HG03103 (cell line): ENCODE data around the gene OGFR.

ENCODE experiments used
- ATAC-seq: cut with Tn5 transposase; IDR thresholded peaks from one replicate; pipeline ENCODE4 v1.9.1; 2021; ENCODE audit warnings: low read depth; ENCODE audit not compliant: unreplicated experiment

OGFR gene

DNA sequence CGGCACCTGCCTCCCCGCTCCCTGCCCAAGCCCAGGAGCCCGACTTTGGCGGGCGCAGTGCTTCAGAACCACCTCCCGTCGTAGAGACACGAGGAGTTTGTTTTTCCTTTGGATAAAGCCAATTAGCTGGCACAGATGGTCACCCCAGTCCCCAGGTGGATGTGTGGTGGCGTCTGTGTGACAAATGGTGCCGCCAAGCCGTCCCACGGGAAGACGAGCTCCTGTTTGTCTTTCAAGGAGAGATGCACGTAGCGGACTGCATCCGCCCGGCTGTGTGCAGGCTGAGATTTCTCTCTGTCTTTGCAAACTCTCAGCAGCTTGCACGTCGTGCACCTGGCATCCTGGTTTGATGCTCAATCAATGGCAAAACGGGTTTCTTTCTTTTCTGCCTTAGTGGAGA is 24.4 kb upstream of the OGFR start:
- no peak for ATAC-seq

DNA sequence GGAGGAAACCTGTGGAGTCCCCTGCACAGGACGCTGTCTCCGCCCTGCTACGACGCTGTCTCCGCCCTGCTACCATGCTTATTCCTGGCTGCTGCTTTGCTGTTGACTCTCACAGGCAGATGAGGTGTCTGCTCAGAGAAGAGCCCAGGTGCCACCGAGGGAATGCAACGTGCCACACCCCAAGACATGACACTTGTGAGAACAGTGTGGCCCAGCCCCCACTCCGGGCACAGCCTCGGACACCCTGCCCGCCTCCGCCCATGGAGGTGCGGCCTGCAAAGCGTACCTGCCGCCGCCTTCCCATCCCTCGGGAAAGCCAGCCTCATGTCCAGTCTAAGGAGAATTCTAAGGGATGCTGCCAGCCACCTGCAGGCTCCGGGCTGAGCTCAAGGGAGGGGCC is 23.9 kb upstream of the OGFR start:
- no peak for ATAC-seq

DNA sequence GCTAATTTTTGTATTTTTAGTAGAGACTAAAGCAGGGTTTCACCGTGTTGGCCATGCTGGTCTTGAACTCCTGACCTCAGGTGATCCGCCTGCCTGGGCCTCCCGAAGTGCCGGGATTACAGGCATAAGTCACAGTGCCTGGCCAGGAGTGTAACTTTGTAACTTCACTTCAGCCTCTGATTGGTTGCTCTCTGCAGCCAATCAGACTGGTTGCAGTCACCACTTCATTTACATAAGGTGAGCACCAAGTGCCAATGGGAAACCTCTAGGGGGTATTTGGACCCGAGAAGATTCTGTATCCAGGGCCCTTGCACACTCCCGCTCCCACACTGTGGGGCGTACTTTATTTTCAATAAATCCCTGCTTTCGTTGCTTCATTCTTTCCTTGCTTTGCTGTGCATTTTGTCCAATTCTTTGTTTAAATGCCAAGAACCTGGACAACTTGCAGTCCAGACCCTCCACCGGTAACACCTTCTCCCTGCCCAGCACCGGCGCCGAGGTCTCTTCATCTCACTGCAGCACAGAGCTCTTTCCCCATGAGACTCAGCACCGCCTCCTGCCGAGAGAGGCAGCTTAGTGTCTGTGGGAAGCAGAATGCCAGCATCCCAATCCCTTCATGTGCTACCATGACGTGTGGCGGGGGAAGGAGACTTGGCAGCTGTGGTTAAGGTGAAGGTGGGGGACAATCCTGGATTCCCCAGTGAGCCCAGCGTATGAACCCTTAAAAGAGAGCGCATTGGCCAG is 22.3 kb upstream of the OGFR start:
- no peak for ATAC-seq

- ATAC-seq = no peak
Observed at GRCh38 chr20:62782893-62783278, 21.7 kb upstream of the OGFR start.

- no peak for ATAC-seq
Observed at GRCh38 chr20:62784497-62784896, 20.1 kb upstream of the OGFR start.

DNA sequence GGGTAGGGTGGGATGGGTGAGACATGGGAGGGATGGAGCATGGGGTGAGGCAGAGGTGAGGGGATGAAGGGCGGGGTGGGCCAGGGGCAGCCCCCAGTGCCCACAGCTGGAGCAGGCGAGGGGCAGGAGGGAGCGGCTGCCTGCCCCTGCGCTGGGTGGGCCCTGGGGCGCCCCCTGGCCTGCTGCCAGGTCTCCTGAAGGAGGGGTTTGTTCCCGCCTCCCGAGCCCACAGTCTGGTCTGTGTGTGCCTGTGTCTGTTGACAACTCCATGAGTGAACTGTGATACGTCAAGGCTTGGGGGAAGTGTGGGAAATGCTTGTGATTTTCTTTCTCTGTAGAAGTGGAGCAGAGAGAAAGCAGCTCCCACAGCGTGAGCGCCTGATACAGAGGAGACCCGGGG is 19.2 kb upstream of the OGFR start:
- no peak for ATAC-seq

DNA sequence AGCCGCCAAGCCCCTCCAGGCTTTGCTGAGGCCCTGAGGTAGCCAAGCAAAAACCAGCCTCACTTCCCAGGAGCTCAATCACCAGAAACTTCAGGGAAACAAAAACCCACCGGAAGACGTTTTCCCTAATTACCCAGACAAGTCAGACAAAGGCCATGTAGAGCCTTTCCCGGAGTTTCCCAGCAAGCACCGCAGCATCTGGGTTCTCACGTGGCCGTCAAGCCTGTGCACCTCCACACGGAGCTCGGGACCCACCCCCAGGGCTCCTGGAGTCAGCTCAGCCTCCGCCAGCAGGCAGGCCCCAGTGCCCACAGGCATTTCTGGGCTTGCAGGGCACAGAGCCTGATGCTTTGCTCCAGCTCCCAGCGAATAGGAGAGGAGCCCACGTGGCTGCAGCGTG is 18.5 kb upstream of the OGFR start:
- ATAC-seq = no peak

GRCh38 chr20:62787321-62787720 is 17.3 kb upstream of the OGFR start:
- ATAC-seq = no peak

DNA sequence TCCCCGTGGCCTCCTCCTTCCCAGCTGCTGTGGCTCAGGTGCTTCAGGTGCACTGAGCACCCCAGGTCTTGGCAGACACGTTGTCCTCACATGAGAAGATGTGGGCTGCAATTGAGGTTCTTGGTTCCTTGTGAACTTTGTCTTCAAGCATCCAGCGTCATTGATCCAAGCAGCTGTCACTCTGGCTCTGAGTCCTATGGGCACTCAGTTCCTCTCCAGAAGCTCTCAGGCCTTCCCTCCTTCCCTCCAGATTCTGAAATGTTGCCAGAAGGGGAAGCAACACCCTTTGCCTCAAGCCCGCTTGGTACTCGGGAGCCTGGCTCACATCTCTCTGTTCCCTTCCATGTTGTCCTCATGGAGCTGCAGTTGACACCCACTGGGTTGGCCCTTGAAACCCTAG is 16.8 kb upstream of the OGFR start:
- ATAC-seq = no peak

GRCh38 chr20:62788607-62789006 is 16.0 kb upstream of the OGFR start:
- no peak for ATAC-seq

- no peak for ATAC-seq
Observed at GRCh38 chr20:62790075-62790474, 14.6 kb upstream of the OGFR start.

- ATAC-seq = no peak
Observed at GRCh38 chr20:62791301-62792181, 13.1 kb upstream of the OGFR start.

GRCh38 chr20:62792182-62792939 is 12.3 kb upstream of the OGFR start:
- no peak for ATAC-seq

DNA sequence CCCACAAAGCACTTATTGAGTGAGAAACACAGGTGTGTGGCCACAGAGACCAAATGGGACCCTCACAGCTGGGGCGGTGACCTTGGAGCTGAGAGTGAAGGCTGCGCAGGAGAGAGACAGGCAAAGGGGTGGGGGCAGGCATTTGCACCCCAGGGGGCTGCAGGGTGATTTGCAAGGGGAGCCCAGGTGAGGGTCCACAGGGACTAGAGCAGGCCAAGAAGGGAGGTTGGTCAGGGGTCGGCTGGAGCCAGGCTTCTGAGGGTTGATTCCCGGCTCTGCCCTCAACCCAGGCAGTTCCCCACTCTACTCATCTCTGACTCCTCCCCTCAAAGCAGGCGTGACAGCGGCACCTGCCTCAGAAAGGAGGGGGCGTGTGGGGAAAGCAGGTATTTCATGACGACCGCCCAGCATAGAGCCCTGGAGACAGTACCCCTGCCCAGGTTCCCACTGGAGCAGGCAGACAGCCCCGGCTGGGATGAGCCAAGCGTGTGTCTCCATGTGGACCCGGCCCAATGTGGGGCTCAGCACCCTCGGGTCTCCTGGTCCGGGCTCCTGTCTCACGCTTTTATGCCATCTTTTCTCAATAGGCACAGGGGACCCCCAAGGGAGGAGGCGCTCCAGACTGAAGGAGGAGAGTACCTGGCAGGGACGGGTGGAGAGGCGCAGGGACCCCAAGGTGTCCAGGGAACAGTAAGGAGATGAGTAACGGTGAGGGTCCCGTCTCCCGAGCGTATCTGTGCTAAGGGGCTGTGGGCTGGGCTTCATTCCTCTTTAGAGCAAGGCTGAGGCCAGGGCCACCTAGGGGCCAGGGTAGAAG is 11.5 kb upstream of the OGFR start:
- ATAC-seq = no peak

- no peak for ATAC-seq
Observed at GRCh38 chr20:62793757-62794006, 11.0 kb upstream of the OGFR start.

- ATAC-seq = peak; percentile 62
Observed at GRCh38 chr20:62794007-62794724, 10.5 kb upstream of the OGFR start.

GRCh38 chr20:62795023-62795761 is 9.4 kb upstream of the OGFR start:
- ATAC-seq = no peak

DNA sequence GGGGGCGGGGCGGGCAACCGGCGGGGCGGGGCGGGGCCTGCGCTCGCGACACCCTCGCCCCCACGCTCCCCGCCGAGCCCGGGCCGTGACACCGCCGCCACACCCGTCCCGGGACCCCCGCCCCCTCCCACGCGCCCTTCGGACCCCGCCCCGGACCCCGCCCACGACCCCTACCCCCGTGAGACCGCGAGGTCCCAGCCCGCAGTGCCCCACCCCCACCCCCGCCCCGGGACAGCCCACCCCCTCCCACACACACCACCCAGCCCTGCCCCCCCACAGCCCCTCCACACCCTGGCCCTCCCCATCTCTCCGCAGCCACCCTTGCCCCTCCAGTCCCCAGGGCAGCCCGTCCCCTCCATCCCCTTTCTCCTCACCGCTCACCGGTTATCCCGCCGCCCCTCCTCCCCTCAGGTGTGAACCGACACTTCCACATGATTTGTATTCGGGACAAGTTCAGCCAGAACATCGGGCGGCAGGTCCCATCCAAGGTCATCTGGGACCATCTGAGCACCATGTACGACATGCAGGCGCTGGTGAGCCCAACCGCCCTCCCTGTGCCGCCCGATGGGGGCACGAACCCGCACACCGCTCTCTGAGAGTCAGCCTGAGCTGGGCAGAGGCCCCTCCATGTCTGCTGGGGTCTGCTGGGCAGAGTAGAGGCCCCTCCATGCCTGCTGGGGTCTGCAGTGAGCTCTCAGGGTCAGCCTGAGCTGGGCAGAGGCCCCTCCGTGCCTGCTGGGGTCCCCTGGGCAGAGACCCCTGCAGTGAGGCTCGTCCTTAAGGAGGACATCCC is 7.7 kb upstream of the OGFR start:
- ATAC-seq = no peak
